ENCODE data around the gene NDUFB3.

The NDUFB3 gene

GRCh38 chr2:201118961-201119854, 47.4 kb downstream of the NDUFB3 start:
- peak overlapping the region; percentile 82 for H3K4me3 ChIP-seq (ENCODE audit: low read depth, low read length)
- no peak for TF ChIP-seq CTCF (conservative IDR thresholded peaks at IDR 0.05; ENCODE audit: low read depth, low read length)
- peak; percentile 68 for DNase-seq (ENCODE audit: low read depth)

DNA sequence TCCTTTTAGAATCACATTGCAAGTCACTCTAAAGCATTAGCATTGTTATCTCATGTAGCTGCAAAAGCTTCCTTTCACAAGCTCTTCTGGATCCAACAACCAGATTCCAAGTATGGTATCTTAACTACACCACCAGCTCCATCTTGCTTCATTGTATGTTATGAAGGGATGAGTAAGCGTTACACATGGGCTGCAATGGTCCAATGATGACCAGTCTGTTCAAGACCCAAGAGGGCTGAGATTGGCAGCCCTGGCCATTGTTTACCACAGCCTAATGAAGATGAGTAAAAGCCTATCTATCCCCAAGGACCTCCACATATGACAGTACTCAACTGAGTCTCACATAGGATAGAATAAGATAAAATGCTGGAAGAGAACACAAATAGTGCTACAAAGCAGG, 50.5 kb downstream of the NDUFB3 start:
- no peak for DNase-seq (ENCODE audit: low read depth)
- no peak overlapping the region for H3K4me3 ChIP-seq (ENCODE audit: low read depth, low read length)
- no peak for TF ChIP-seq CTCF (conservative IDR thresholded peaks at IDR 0.05; ENCODE audit: low read depth, low read length)

DNA sequence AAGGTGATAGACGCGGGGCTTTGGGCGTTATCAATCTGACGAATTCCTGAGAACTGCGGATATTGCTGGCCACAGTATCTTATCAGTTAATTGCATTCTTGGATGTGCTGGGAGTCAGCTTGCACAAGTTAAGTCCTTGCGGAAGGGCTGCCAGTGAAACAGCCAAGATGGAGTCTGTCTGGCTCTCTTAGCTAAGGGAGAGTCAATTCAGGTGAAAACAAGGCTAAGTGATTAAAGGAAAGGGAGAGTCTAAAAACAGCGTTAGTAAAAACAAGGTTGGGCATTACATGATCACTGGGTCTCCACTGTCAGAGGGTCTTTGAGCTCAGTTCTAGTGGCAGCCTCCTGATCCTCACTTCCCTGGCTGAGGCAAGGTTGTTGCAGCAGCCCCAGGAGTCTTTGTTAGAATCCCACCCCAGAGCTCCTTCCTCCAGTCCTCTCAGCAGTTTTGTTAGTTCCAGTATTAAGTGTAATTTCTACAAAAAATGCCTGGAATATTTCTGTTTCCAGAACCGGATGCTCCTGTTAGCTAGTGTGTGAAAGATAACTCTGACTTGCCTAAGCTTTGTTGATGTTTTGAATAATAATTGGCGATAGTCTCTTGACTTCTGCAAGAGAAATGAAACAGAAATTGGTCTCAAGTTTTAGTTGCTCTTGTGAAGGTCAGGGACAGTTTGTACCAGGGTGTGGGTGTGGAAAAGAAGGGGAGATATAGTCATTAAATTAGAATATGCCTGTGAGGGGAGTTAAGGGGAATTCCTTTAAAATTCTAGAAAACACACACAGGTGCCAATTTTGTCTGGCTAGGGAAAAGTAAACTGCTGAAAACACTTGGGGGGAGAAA, 54.7 kb downstream of the NDUFB3 start:
- peak; percentile 86 for DNase-seq (ENCODE audit: low read depth)
- H3K4me3 ChIP-seq (ENCODE audit: low read depth, low read length): no peak overlapping the region
- no peak for TF ChIP-seq CTCF (conservative IDR thresholded peaks at IDR 0.05; ENCODE audit: low read depth, low read length)

DNA sequence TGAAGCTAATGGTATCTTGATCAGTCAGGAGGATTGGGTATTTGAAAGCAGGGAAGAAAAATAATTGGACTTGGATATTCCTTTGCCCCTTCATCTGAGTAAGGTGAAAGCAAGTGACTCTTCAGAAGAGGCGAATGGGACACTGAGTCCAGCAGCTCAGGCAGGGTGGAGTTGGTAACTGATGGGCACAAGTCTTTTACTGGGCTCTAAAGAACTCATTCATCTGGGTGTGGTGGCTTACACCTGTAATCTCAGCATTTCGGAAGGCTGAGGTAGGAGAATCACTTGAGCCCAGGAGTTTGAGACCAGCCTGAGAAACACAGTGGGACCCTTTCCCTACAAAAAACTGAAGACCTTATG, 55.3 kb downstream of the NDUFB3 start:
- no peak for TF ChIP-seq CTCF (conservative IDR thresholded peaks at IDR 0.05; ENCODE audit: low read depth, low read length)
- H3K4me3 ChIP-seq (ENCODE audit: low read depth, low read length): no peak overlapping the region
- no peak for DNase-seq (ENCODE audit: low read depth)

DNA sequence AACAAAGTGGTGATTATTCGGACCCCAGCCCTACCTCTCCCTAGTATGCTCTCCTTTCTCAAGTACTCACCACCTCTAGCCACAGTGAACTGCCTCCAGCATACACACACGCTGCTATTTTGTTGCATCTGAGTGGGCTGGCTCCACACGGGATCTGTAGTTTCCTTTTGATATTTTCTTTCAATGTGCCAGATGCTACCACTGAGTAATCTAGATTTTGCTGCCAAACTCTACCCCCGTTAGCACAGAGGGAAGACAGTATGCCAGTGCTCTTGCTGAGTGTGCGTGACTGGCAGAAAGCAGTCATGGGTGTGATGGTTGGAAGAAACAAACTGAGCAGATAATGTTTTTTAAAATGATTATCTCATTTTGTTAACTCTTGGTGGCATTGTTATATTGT, 55.8 kb downstream of the NDUFB3 start:
- TF ChIP-seq CTCF (conservative IDR thresholded peaks at IDR 0.05; ENCODE audit: low read depth, low read length): no peak
- peak; percentile 74 for DNase-seq (ENCODE audit: low read depth)
- H3K4me3 ChIP-seq (ENCODE audit: low read depth, low read length): no peak overlapping the region

- H3K4me3 ChIP-seq (ENCODE audit: low read depth, low read length): no peak overlapping the region
- no peak for TF ChIP-seq CTCF (conservative IDR thresholded peaks at IDR 0.05; ENCODE audit: low read depth, low read length)
- DNase-seq (ENCODE audit: low read depth): no peak
These were observed 56.2 kb downstream of the NDUFB3 start for GRCh38 chr2:201128033-201128432.
